CD4-positive, alpha-beta T cell treated with Interleukin-4 for 1 hour (primary cell): ENCODE measurements around the gene GJC1.
"Not testable (repeated sequence)": the region's sequence is repeated elsewhere in the genome, so short reads cannot be mapped to it uniquely, and the experiment has no call there.

Experiments
- DNase-seq, 2 donors: peaks; one replicate each; pipeline ENCODE4 v3.0.0-alpha.2; 2020 to 2022

GJC1 gene

GRCh38 chr17:44758414-44759085, 71.5 kb downstream of the GJC1 start, which contains the start of gene ADAM11:
Gene ADAM11 (plus strand): TSS chr17:44758988. CDS start chr17:44759200, 212 bp downstream.
- no peak for DNase-seq

DNA sequence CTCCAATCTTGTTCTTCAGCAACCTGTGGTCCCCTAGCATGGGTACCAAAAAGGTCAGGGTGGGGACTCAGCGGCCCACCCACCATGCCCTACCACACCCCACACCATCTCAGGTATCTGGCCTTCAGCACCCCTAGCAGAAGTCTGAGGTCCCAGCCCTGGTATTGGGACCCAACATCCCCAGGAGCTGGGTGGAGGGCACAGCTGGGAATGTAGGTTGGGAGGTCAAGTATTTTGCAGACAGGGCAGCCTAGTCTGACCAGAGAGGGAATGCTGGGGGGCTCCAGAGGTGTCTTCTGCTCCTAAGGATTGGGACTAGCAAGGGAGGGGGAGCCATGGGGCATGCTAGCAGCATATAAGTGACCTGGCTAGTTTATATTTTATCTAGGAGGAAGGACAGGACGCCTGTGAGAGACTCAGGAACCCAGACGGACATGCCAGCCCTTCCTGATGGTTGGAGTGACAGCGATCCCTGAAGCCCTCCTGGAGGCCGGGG, 72.1 kb downstream of the GJC1 start:
- no peak for DNase-seq

- DNase-seq: no peak
Observed at GRCh38 chr17:44757045-44757917, 72.8 kb downstream of the GJC1 start.

DNA sequence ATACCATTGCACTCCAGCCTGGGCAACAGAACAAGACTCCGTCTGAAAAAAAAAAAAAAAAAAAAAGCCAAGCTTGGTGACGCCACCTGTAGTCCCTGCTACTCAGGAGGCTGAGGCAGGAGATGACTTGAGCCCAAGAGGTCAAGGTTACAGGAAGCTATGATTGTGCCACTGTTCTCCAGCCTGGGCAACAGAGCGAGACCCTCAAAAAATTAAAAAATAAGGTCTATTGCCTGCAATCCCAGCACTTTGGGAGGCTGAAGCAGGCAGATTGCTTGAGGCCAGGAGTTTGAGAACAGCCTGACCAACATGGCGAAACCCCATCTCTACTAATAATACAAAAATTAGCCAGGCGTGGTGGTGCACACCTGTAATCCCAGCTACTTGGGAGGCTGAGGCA, 74.9 kb downstream of the GJC1 start:
- not testable (repeated sequence) for DNase-seq

DNA sequence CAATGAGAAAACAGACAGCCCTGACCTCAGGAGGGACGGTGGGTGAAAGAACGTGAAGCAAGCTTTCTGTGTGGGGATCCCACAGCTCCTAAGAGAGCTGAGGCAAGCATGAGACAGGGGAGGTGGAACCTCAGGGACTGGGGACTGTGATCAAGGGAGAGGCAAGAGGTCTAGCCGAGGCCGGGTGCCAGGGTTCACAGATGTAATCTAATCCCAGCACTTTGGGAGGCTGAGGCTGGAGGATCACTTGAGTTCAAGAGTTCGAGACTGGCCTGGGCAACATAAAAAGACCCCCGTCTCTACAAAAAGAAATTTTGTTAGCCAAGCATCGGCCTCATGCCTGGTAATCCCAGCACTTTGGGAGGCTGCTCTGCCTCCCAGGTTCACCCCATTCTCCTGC, 75.8 kb downstream of the GJC1 start:
- DNase-seq: no peak

DNA sequence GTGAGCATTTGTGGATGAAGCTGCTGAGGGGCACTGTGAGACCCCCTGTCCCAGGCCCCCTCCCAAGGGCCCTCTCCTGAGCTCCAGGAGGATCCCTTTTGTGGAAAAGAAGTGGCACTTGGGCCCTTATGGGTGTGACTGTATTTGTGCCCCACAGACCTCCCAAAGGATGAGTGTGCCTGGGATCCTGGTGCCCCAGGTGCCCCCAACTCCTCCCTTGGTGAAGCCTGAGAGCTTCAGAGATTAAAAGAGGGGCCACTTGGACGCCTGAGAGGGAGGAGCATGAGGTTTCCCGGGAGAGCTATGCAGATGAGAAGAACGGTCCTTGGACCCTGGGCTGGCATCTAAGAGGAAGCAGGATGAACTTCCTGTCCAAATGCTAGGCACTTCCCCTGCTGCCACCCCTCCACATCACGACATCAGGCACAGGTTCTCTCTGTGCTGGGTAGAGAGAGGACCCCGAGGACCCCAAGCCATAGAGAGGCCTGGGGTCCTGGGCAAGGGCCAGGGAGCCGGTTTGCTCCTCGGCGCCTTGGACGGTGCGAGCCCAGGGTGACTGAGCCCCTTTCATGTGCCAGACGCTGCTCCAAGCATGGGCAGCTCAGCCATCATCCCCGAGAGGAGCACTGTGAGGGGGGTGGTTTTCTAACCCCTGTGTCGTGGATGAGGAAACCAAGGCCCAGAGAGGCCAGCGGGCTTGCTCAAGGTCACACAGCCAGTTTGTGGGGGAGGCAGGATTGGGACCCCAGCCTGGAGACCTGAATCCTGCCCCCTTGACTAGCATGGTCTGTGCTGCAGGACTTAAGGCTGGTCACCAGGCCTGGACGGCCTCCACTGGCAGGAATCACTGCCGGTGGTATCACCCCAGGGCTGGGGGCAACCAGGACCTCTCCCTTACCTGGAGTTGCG, 76.9 kb downstream of the GJC1 start:
- DNase-seq: no peak

DNA sequence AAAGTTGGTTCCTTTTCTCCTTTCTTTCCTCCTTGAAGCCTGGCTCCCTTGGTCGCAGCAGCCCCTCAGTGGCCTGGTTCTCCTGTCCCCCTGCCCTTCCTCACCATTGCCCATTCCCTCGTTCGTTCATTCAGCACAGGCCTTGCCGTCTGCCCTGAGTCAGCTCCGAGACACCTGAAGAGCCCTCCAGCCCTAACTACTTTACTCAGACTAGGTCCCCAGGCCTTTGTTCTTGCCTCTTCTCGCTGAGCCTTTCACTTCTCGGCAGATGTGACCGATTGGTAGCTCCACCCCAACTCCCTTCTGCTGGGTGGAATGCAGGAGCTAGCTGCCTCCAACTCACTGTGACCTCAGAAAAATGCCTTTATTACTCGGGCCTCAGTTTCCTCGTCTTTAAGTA, 78.3 kb downstream of the GJC1 start:
- DNase-seq: no peak

DNA sequence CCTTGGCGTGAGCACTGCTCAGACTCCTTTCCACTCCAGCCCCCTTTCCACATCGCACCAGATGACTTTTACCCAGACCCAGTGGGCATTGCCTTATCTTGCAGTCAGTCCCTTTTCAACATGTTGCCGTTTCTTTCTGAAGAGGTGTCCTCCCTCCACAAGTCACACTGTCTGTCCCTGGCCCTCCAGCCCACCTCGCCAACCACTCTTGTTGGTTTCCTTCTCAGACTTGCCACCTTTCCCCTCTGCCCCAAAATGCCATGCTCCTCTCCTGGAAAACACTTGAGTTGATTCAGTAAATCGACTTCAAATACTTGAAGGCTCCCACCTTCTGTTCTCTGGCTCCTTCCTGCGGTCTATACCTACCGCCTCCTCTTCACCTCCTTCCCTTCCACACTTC, 78.8 kb downstream of the GJC1 start:
- DNase-seq: no peak

- no peak for DNase-seq
Observed at GRCh38 chr17:44749980-44750318, 80.1 kb downstream of the GJC1 start.

GRCh38 chr17:44749076-44749979, 80.8 kb downstream of the GJC1 start:
- DNase-seq: no peak
